Fibroblast of lung (primary cell): ENCODE data around the gene OSTN. TPM values are rescaled to one million over a fixed set of nuclear protein-coding genes. Genes with fewer than 3 reads are reported as not detected.

Source experiments
- DNase-seq, 2 donors: peaks; one replicate each; pipeline versions ENCODE4 v3.0.0 to v3.0.0-alpha.2; 2010; ENCODE audit warnings: low read depth in 2 of 2
- H2AFZ ChIP-seq: 2 replicates; pipeline ENCODE4 v1.5.1; 2012; ENCODE audit warnings: low read length, control low read depth, inconsistent platforms
- H3K27ac ChIP-seq: 2 replicates; pipeline ENCODE4 v1.5.1; 2011; ENCODE audit warnings: low read length, control low read depth; ENCODE audit not compliant: insufficient read depth
- H3K27me3 ChIP-seq: 2 replicates; pipeline ENCODE4 v1.5.1; 2011; ENCODE audit warnings: mild to moderate bottlenecking, low read length; ENCODE audit not compliant: control insufficient read depth, insufficient read depth
- H3K36me3 ChIP-seq: 2 replicates; pipeline ENCODE4 v1.5.1; 2011; ENCODE audit warnings: low read length; ENCODE audit not compliant: control insufficient read depth, insufficient read depth
- H3K4me1 ChIP-seq: 2 replicates; pipeline ENCODE4 v1.5.1; 2011; ENCODE audit warnings: low read length; ENCODE audit not compliant: control insufficient read depth, insufficient read depth; ENCODE audit errors: extremely low read depth
- H3K4me2 ChIP-seq: 2 replicates; pipeline ENCODE4 v1.5.1; 2011; ENCODE audit warnings: low read length, control low read depth; ENCODE audit not compliant: insufficient read depth; ENCODE audit errors: extremely low read depth
- H3K4me3 ChIP-seq, 4 experiments: fragments of 200-600 bp in 1 of 4; sonication (generic) in 1 of 4; replicated peaks in 1 of 4; 2 replicates each; pipeline ENCODE4 v1.5.1; 2011 to 2016; ENCODE audit warnings: low read length in 4 of 4, low read depth in 3 of 4, mild to moderate bottlenecking in 3 of 4, control low read depth in 2 of 4, inconsistent platforms in 1 of 4, mixed read lengths in 1 of 4; ENCODE audit not compliant: insufficient read depth in 1 of 4; ENCODE audit errors: control extremely low read depth in 1 of 4
- H3K79me2 ChIP-seq: 2 replicates; pipeline ENCODE4 v1.5.1; 2012; ENCODE audit warnings: mild to moderate bottlenecking, low read length, inconsistent platforms; ENCODE audit not compliant: control insufficient read depth, insufficient read depth
- H3K9ac ChIP-seq: 2 replicates; pipeline ENCODE4 v1.5.1; 2011; ENCODE audit warnings: mild to moderate bottlenecking, low read length, control low read depth; ENCODE audit not compliant: insufficient read depth
- H3K9me3 ChIP-seq: 2 replicates; pipeline ENCODE4 v1.5.1; 2012; ENCODE audit warnings: low read depth, low read length; ENCODE audit not compliant: control insufficient read depth, insufficient read depth
- H4K20me1 ChIP-seq: 2 replicates; pipeline ENCODE4 v1.5.1; 2011; ENCODE audit warnings: low read length; ENCODE audit not compliant: control insufficient read depth, insufficient read depth; ENCODE audit errors: extremely low read depth
- EZH2 ChIP-seq: IDR thresholded peaks from 2 replicates; pipeline ENCODE4 v1.5.1; 2012; ENCODE audit warnings: low read length, control low read depth, mild to moderate bottlenecking; ENCODE audit errors: missing control alignments
- polyA plus RNA-seq, 2 donors: library from polyadenylated mRNA; depleted of rRNA in 1 of 2; stranded (reverse) in 1 of 2; unstranded in 1 of 2; fragments of >200 nt; gene quantifications; 2 replicates each; pipeline ENCODE4 v1.2.1, GENCODE V29; 2011 to 2012; ENCODE audit warnings: missing spikeins in 1 of 2
- total RNA-seq: library from RNA; depleted of rRNA; stranded (reverse); fragments of >200 nt; gene quantifications from 2 replicates; pipeline ENCODE4 v1.2.1, GENCODE V29; 2014
- TF ChIP-seq, protein P1 (sequence below), 2 donors: IDR thresholded peaks in 1 of 2; conservative IDR thresholded peaks in 1 of 2; 1 replicate in 1 of 2; 2 replicates in 1 of 2; pipeline ENCODE4 v1.5.1; 2011 to 2012; ENCODE audit warnings: low read length in 2 of 2, control low read depth in 1 of 2, inconsistent platforms in 1 of 2, low read depth in 1 of 2, mild to moderate bottlenecking in 1 of 2

The OSTN gene
- total and polyA plus RNA-seq, 2 donors (not counting 1 experiment from before 2014, with no cell fraction given): 0.34 to 31.9 TPM

- no peak overlapping the region for H3K4me3 ChIP-seq
These were observed 36.6 kb downstream of the OSTN start for GRCh38 chr3:191235331-191236314.

GRCh38 chr3:191236646-191237045 lies 37.6 kb downstream of the OSTN start:
- Histone ChIP-seq H3K27ac (peak overlapping the region; percentile 60), H3K9ac (no peak overlapping the region), H3K4me1 (peaks cover 14% of the 10 kb centered on the region), H3K4me2 (peak overlapping the region; percentile 57), H2AFZ (peak overlapping the region; percentile 27), H3K79me2 (no peaks in the 10 kb centered on the region), H3K9me3 (no peaks in the 10 kb centered on the region), H4K20me1 (no peaks in the 10 kb centered on the region), H3K36me3 (no peaks in the 10 kb centered on the region), H3K4me3 (no peak overlapping the region), H3K27me3 (no peaks in the 10 kb centered on the region)
- no peak for TF ChIP-seq EZH2
- TF ChIP-seq, protein P1, sequence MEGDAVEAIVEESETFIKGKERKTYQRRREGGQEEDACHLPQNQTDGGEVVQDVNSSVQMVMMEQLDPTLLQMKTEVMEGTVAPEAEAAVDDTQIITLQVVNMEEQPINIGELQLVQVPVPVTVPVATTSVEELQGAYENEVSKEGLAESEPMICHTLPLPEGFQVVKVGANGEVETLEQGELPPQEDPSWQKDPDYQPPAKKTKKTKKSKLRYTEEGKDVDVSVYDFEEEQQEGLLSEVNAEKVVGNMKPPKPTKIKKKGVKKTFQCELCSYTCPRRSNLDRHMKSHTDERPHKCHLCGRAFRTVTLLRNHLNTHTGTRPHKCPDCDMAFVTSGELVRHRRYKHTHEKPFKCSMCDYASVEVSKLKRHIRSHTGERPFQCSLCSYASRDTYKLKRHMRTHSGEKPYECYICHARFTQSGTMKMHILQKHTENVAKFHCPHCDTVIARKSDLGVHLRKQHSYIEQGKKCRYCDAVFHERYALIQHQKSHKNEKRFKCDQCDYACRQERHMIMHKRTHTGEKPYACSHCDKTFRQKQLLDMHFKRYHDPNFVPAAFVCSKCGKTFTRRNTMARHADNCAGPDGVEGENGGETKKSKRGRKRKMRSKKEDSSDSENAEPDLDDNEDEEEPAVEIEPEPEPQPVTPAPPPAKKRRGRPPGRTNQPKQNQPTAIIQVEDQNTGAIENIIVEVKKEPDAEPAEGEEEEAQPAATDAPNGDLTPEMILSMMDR (conservative IDR thresholded peaks at IDR 0.05 in 1 of 2, IDR thresholded peaks at IDR 0.05 in 1 of 2; ENCODE audit: low read depth in 1 of 2, low read length in 2 of 2): no peak
- DNase-seq: peak; percentile 50 to 60

More at GRCh38 chr3:191235331-191236314, 36.6 kb downstream of the OSTN start:
- H3K9me3 ChIP-seq: no peaks in the 10 kb centered on the region
- H3K9ac ChIP-seq: no peak overlapping the region
- no peaks in the 10 kb centered on the region for H4K20me1 ChIP-seq
- DNase-seq: peak; percentile 20 to 64
- H2AFZ ChIP-seq: peak overlapping the region; percentile 30
- peaks cover 14% of the 10 kb centered on the region for H3K4me1 ChIP-seq
- H3K27ac ChIP-seq: peak overlapping the region; percentile 60
- H3K27me3 ChIP-seq: no peaks in the 10 kb centered on the region
- H3K36me3 ChIP-seq: no peaks in the 10 kb centered on the region
- TF ChIP-seq, protein P1 (conservative IDR thresholded peaks at IDR 0.05 in 1 of 2, IDR thresholded peaks at IDR 0.05 in 1 of 2; ENCODE audit: low read depth in 1 of 2, low read length in 2 of 2): no peak
- no peak for TF ChIP-seq EZH2
- H3K4me2 ChIP-seq: peak overlapping the region; percentile 57
- H3K79me2 ChIP-seq: no peaks in the 10 kb centered on the region

DNA sequence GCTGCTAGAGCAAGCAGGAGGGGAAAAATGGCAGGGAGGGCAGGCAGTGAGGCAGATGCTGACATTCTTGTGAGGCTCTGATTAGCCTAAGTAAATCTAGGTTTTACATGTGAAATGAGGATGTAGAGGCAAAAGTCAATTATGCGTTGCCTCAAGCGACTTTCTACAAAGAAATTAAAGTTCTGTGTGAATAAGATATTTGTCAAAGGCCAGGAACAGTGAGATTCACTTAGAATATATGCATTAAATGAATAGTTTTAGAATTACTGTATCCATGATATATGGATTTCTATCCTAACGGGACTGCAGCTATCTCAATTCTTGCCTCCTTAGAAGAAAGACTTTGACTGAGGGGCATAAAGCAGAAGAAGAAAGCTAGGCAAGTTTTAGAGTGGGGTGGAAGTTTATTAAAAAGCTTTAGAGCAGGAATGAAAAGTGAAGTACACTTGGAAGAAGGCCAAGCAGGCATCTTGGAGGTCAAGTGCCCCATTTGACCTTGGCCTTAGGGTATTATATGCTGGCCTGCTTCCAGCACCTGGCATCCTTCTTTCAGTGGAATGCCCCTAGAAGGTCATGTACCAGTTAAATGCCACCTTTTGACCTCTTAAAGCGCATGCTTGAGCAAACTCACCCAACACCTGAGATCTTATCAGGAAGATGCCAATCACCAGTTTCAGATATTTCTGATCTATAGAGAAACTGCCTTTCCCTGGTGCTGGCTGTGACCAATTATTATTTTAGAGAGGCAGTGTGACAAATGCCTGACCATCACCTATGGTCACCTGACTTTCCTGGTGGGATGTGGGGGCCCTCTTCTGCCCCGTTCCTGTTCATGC lies 38.2 kb downstream of the OSTN start:
- no peak for TF ChIP-seq EZH2
- TF ChIP-seq, protein P1 (conservative IDR thresholded peaks at IDR 0.05 in 1 of 2, IDR thresholded peaks at IDR 0.05 in 1 of 2; ENCODE audit: low read depth in 1 of 2, low read length in 2 of 2): no peak
- Histone ChIP-seq H3K27me3 (no peaks in the 10 kb centered on the region), H3K79me2 (no peaks in the 10 kb centered on the region), H3K4me1 (peaks cover 14% of the 10 kb centered on the region), H3K27ac (peak overlapping the region; percentile 60), H3K4me2 (no peak overlapping the region), H3K36me3 (no peaks in the 10 kb centered on the region), H2AFZ (no peak overlapping the region), H4K20me1 (no peaks in the 10 kb centered on the region), H3K9me3 (no peaks in the 10 kb centered on the region), H3K9ac (no peak overlapping the region), H3K4me3 (no peak overlapping the region)
- no peak for DNase-seq
